ENCODE results near the gene CCDC116.

GRCh38 chr22:21598302-21598701 is 34.3 kb upstream of the CCDC116 start:
- no peak for TF ChIP-seq EZH2 (IDR thresholded peaks at IDR 0.05; ENCODE audit: insufficient read depth, poor library complexity, severe bottlenecking)
- no peak for TF ChIP-seq EZH2phosphoT487 (IDR thresholded peaks at IDR 0.05; ENCODE audit: insufficient read depth, low read depth)
